ENCODE measurements around the gene FHOD3. TPM values are rescaled to one million over a fixed set of nuclear protein-coding genes. Genes with fewer than 3 reads are reported as not detected.

The FHOD3 gene
- total RNA-seq, 6 experiments from 2014 or later: 0.44 to 1.2 (median 0.62) TPM

DNA sequence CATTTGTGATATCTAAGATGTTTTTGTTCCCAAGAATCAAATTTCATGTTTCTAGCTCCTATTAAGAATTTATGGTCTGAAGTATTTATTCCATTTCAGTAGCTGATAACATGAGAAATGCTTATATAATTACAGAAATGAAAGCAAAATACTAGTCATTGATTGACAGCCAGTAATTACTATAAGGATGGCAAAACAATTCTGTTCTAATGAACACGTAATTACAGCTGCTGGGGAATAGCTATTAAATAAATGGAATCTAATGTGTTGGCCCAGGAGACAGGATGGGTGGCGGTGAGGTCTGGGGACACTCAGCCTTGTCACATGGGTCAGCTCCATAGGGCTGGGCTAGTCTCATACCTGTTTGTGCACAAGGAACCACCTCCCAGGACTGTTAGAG lies 263.5 kb downstream of the FHOD3 start:
- WGBS (ENCODE audit: insufficient coverage, low coverage, low lambda C conversion rate, missing lambda C conversion rate): 92% methylated on average over 1 of the region's 2 CpGs
- H3K4me1 ChIP-seq: no peaks in the 10 kb centered on the region
- intact Hi-C loops (cut with DNase I): no loop called here
- ATAC-seq: no peak
- TF ChIP-seq POLR2A (IDR thresholded peaks at IDR 0.05): no peak
- H3K9me3 ChIP-seq: no peaks in the 10 kb centered on the region
- H3K27ac ChIP-seq: no peak overlapping the region
- no peaks in the 10 kb centered on the region for H3K36me3 ChIP-seq
- H3K27me3 ChIP-seq: no peaks in the 10 kb centered on the region
- DNase-seq: no peak
- no peak overlapping the region for H3K4me3 ChIP-seq

DNA sequence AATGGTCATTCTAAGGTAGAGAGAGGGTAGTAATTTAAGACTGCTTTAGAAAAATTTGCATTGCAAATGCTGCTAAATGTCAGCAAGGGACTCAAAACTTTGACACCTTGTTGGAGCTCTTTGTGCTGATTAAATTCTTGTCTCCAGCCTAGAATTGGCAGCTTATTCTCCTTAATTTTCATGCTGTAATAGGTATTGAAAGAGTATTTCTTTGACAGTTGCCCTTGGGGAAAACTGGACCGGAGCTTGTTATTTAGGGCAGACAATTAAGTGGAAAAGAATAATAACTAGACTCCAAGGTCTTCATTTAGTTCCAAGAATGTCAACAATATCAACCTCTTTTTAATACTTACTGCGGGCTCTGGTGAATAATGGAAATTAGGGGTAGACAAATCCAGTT lies 267.3 kb downstream of the FHOD3 start:
- H3K4me3 ChIP-seq: no peak overlapping the region
- 70% methylated on average over 2 of the region's 2 CpGs for WGBS (ENCODE audit: insufficient coverage, low coverage, low lambda C conversion rate, missing lambda C conversion rate)
- no peaks in the 10 kb centered on the region for H3K9me3 ChIP-seq
- H3K27ac ChIP-seq: no peak overlapping the region
- H3K27me3 ChIP-seq: no peaks in the 10 kb centered on the region
- ATAC-seq (no peak), DNase-seq (no peak)
- no peaks in the 10 kb centered on the region for H3K4me1 ChIP-seq
- H3K36me3 ChIP-seq: no peaks in the 10 kb centered on the region
- TF ChIP-seq POLR2A (IDR thresholded peaks at IDR 0.05): no peak
- TF ChIP-seq, protein P1, sequence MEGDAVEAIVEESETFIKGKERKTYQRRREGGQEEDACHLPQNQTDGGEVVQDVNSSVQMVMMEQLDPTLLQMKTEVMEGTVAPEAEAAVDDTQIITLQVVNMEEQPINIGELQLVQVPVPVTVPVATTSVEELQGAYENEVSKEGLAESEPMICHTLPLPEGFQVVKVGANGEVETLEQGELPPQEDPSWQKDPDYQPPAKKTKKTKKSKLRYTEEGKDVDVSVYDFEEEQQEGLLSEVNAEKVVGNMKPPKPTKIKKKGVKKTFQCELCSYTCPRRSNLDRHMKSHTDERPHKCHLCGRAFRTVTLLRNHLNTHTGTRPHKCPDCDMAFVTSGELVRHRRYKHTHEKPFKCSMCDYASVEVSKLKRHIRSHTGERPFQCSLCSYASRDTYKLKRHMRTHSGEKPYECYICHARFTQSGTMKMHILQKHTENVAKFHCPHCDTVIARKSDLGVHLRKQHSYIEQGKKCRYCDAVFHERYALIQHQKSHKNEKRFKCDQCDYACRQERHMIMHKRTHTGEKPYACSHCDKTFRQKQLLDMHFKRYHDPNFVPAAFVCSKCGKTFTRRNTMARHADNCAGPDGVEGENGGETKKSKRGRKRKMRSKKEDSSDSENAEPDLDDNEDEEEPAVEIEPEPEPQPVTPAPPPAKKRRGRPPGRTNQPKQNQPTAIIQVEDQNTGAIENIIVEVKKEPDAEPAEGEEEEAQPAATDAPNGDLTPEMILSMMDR (IDR thresholded peaks at IDR 0.05): no peak
- intact Hi-C loops (cut with DNase I): no loop called here

DNA sequence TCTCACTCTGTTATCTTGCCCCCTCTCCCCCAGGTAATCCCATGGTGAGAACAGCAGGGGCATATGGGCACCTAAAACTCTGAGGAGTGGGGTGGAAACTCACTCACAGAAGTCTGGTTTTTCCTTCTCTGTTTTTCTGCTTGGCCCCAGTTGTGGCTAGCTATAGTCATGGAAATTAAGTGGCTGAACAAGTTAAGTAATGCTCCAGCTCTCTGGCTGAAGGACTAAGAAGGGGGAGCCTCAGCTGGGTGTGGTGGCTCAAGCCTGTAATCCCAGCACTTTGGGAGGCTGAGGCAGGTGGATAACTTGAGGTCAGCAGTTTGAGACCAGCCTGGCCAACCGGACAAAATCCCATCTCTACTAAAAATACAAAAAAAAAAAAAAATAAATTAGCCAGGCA lies 270.3 kb downstream of the FHOD3 start:
- no peak overlapping the region for H3K27ac ChIP-seq

DNA sequence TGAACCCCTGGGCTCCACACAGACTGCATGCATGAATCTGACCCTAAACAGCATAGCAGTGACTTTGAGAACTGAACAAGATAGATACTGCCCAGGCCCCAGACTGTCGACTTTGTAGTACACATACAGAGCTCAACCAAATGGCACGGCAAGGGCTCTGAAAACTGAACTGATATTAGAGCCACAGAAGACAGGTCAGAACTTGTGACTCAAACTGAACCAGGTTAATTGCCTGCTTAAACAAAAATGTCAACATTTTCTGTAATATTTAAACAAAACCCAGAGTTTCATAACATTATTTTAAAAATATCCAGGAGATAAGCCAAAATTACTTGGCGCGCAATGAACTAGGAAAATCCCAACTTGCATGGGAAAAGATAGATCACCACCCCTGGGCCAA lies 271.0 kb downstream of the FHOD3 start:
- WGBS (ENCODE audit: insufficient coverage, low coverage, low lambda C conversion rate, missing lambda C conversion rate): 68% methylated on average over 4 of the region's 4 CpGs
- Histone ChIP-seq H3K4me3 (no peak overlapping the region), H3K27ac (no peak overlapping the region), H3K27me3 (no peaks in the 10 kb centered on the region), H3K36me3 (no peaks in the 10 kb centered on the region), H3K4me1 (no peaks in the 10 kb centered on the region), H3K9me3 (no peaks in the 10 kb centered on the region)
- intact Hi-C loops (cut with DNase I): no loop called here
- ATAC-seq: peak in 1 of 4 donors; percentile 17
- TF ChIP-seq POLR2A (IDR thresholded peaks at IDR 0.05): no peak
- TF ChIP-seq, protein P1 (IDR thresholded peaks at IDR 0.05): no peak
- no peak for DNase-seq

More for the DNA sequence above, 270.3 kb downstream of the FHOD3 start:
- Histone ChIP-seq H3K4me1 (no peaks in the 10 kb centered on the region), H3K4me3 (no peak overlapping the region), H3K27me3 (no peaks in the 10 kb centered on the region), H3K9me3 (no peaks in the 10 kb centered on the region), H3K36me3 (no peaks in the 10 kb centered on the region)
- DNase-seq: no peak
- 100% methylated on average over 1 of the region's 1 CpG for WGBS (ENCODE audit: insufficient coverage, low coverage, low lambda C conversion rate, missing lambda C conversion rate)
- TF ChIP-seq, protein P1 (IDR thresholded peaks at IDR 0.05): no peak
- TF ChIP-seq POLR2A (IDR thresholded peaks at IDR 0.05): no peak
- intact Hi-C loops (cut with DNase I): no loop called here
- ATAC-seq: no peak

DNA sequence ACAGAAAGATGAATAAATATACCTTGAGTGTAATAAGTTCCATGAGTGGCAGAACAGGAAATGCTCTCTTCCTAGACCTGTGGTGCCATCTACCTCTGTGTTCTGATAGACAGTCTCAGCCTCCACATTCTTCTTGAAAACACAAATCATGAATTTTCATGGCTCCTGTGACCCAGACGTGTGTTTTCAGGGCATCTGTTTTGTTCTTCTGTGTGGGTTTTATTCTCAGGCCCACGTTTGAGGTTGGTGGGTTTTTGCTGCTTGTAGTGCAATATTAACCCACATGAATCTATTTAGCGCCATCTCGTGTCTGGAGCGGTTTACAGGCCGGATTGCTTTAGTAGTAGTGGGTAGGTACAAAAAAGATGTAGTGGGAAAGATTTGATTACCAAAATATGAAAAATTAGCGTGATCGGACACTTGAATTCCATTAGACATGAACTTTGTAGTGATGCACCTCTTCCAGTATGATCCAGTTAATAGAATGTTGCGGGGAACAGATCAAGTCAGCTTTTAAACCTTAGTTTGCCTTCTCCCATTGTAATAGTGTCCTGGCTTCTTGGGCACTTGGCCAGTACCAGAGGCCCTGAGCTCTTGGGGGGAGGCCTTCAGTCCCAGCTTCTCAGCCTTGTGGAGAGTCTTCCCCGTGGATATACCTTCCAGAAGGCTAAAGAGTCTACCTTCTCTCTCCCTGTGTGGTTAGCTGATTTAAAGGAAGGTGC lies 274.8 kb downstream of the FHOD3 start:
- Histone ChIP-seq H3K9me3 (no peaks in the 10 kb centered on the region), H3K4me1 (no peaks in the 10 kb centered on the region), H3K27me3 (no peaks in the 10 kb centered on the region), H3K4me3 (no peak overlapping the region), H3K36me3 (no peaks in the 10 kb centered on the region), H3K27ac (no peak overlapping the region)
- intact Hi-C loops (cut with DNase I): no loop called here
- 20% methylated on average over 10 of the region's 10 CpGs for WGBS (ENCODE audit: insufficient coverage, low coverage, low lambda C conversion rate, missing lambda C conversion rate)
- peak; percentile 51 to 75 (median 60) for ATAC-seq
- TF ChIP-seq POLR2A (IDR thresholded peaks at IDR 0.05): no peak
- TF ChIP-seq, protein P1 (IDR thresholded peaks at IDR 0.05): peak; percentile 26 to 60 (median 42)
- DNase-seq: peak in 1 of 3 donors; percentile 39
